SW 1271 (cell line): ENCODE results near the gene VOPP1.

Source experiments
- DNase-seq, 2 experiments: peaks; one replicate each; lab custom pipeline; 2025; lab: John Stamatoyannopoulos, UW

Gene VOPP1

GRCh38 chr7:55468495-55468894, 103.8 kb downstream of the VOPP1 start:
- no peak for DNase-seq

GRCh38 chr7:55467047-55467593, 105.2 kb downstream of the VOPP1 start:
- no peak for DNase-seq

GRCh38 chr7:55465691-55466090, 106.6 kb downstream of the VOPP1 start:
- DNase-seq, result no peak

GRCh38 chr7:55464422-55464821, 107.9 kb downstream of the VOPP1 start:
- DNase-seq, result no peak

GRCh38 chr7:55463686-55464262, 108.5 kb downstream of the VOPP1 start:
- no peak for DNase-seq

GRCh38 chr7:55458351-55458750, 114.0 kb downstream of the VOPP1 start:
- no peak for DNase-seq

GRCh38 chr7:55457801-55458200, 114.5 kb downstream of the VOPP1 start:
- no peak for DNase-seq

- no peak for DNase-seq
Measured at GRCh38 chr7:55452971-55453370, 119.3 kb downstream of the VOPP1 start.

- no peak for DNase-seq
Measured at GRCh38 chr7:55449992-55450535, 122.2 kb downstream of the VOPP1 start.

GRCh38 chr7:55449205-55449991, 122.9 kb downstream of the VOPP1 start:
- no peak for DNase-seq

- no peak for DNase-seq
Measured at GRCh38 chr7:55448526-55448925, 123.8 kb downstream of the VOPP1 start.

GRCh38 chr7:55444786-55445185, 127.5 kb downstream of the VOPP1 start:
- DNase-seq, result no peak

GRCh38 chr7:55441774-55442522, 130.4 kb downstream of the VOPP1 start:
- no peak for DNase-seq

GRCh38 chr7:55441002-55441401, 131.3 kb downstream of the VOPP1 start:
- DNase-seq, result no peak

- no peak for DNase-seq
Measured at GRCh38 chr7:55440040-55440690, 132.1 kb downstream of the VOPP1 start.

- no peak for DNase-seq
Measured at GRCh38 chr7:55439627-55440026, 132.7 kb downstream of the VOPP1 start.

- no peak for DNase-seq
Measured at GRCh38 chr7:55438757-55439525, 133.4 kb downstream of the VOPP1 start.

- no peak for DNase-seq
Measured at GRCh38 chr7:55438085-55438756, 134.1 kb downstream of the VOPP1 start.

- no peak for DNase-seq
Measured at GRCh38 chr7:55437375-55437774, 134.9 kb downstream of the VOPP1 start.

GRCh38 chr7:55436457-55436856, 135.8 kb downstream of the VOPP1 start:
- no peak for DNase-seq

GRCh38 chr7:55435466-55435865, 136.8 kb downstream of the VOPP1 start:
- DNase-seq, result no peak
